ENCODE results near the gene HOXC4. TPM values are rescaled to one million over a fixed set of nuclear protein-coding genes. Genes with fewer than 3 reads are reported as not detected.

Gene HOXC4
- total and polyA plus RNA-seq, 10 of the 15 experiments (the other 5 are each of a cell fraction or from before 2014, with no cell fraction given), result 1.0 to 11.4 (median 4.2) TPM

DNA sequence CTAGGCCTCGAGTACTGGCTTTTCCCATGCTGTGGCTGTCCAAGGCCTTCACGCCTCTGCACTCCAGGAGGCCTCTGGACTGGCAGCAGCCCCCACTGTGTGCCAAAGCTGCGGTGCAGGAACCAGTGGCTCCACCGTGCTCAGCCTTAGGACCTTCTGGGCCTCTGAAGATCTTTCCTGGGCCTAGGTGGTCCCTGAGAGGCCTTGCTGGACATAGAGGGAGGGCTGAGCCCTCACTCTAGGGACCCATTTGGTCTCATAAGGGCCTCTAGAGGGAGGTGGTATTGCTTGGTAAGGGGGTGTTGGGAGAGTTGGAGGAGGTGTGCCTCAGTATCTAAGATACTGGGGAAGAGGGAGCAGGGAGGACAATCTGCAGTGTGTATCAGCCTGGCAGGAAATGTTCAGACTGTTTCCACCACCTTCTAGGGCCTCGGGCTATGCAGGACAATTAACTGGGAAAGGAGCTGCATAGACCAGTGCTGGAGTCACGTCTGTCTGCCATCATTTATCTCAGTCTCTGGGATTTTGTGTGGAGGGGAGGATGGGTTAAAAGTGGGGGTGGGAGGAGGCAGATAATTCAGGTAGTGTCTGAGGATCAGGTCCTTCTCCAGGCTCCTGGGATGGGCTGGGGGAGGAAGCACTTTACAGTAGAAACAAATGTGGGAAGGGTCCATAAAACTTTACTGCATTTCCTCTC is 17.9 kb upstream of the HOXC4 start:
- no peak for TF ChIP-seq EZH2 (IDR thresholded peaks at IDR 0.05; ENCODE audit: borderline replicate concordance, control insufficient read depth, low read depth, low read length)
- no peak for TF ChIP-seq RAD51 (IDR thresholded peaks at IDR 0.05)
- TF ChIP-seq TBL1XR1 (IDR thresholded peaks at IDR 0.05; ENCODE audit: low read depth, low read length), result no peak
- TF ChIP-seq CEBPB (IDR thresholded peaks at IDR 0.05; ENCODE audit: borderline replicate concordance in 1 of 2, low read depth in 2 of 2, low read length in 2 of 2), result no peak
- no peak for TF ChIP-seq ZBTB4 (CRISPR knock-in tag; IDR thresholded peaks at IDR 0.05)
- TF ChIP-seq, protein P1, sequence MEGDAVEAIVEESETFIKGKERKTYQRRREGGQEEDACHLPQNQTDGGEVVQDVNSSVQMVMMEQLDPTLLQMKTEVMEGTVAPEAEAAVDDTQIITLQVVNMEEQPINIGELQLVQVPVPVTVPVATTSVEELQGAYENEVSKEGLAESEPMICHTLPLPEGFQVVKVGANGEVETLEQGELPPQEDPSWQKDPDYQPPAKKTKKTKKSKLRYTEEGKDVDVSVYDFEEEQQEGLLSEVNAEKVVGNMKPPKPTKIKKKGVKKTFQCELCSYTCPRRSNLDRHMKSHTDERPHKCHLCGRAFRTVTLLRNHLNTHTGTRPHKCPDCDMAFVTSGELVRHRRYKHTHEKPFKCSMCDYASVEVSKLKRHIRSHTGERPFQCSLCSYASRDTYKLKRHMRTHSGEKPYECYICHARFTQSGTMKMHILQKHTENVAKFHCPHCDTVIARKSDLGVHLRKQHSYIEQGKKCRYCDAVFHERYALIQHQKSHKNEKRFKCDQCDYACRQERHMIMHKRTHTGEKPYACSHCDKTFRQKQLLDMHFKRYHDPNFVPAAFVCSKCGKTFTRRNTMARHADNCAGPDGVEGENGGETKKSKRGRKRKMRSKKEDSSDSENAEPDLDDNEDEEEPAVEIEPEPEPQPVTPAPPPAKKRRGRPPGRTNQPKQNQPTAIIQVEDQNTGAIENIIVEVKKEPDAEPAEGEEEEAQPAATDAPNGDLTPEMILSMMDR (IDR thresholded peaks at IDR 0.05 in 2 of 3, conservative IDR thresholded peaks at IDR 0.05 in 1 of 3; ENCODE audit: control insufficient read depth in 2 of 3, extremely low read depth in 1 of 3, insufficient read depth in 1 of 3, low read depth in 3 of 3, low read length in 3 of 3), result no peak
- TF ChIP-seq MTA3 (IDR thresholded peaks at IDR 0.05; ENCODE audit: borderline replicate concordance, low read length), result no peak
- TF ChIP-seq, protein P2, sequence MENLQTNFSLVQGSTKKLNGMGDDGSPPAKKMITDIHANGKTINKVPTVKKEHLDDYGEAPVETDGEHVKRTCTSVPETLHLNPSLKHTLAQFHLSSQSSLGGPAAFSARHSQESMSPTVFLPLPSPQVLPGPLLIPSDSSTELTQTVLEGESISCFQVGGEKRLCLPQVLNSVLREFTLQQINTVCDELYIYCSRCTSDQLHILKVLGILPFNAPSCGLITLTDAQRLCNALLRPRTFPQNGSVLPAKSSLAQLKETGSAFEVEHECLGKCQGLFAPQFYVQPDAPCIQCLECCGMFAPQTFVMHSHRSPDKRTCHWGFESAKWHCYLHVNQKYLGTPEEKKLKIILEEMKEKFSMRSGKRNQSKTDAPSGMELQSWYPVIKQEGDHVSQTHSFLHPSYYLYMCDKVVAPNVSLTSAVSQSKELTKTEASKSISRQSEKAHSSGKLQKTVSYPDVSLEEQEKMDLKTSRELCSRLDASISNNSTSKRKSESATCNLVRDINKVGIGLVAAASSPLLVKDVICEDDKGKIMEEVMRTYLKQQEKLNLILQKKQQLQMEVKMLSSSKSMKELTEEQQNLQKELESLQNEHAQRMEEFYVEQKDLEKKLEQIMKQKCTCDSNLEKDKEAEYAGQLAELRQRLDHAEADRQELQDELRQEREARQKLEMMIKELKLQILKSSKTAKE (IDR thresholded peaks at IDR 0.05; ENCODE audit: low read depth, poor library complexity, severe bottlenecking), result no peak
- TF ChIP-seq ZNF274 (IDR thresholded peaks at IDR 0.05; ENCODE audit: insufficient read depth, insufficient read length), result no peak
- peaks cover 3 to 25% of the 10 kb centered on the region in 2 experiments for H3K27me3 ChIP-seq (replicated peaks in 1 of 2; ENCODE audit: control insufficient read depth in 2 of 2, insufficient read depth in 2 of 2, low read length in 1 of 2)
- no peaks in the 10 kb centered on the region for H4K20me1 ChIP-seq (ENCODE audit: control insufficient read depth, insufficient read depth)
- POLR2A ChIA-PET, result interaction anchor here (1.0 to 1.5 kb wide), 3 partner anchors 14 to 18 kb away, joined by 3 read pairs; no protein-coding TSS in a partner anchor
- FAIRE-seq (no peak), ATAC-seq (no peak), DNase-seq (ENCODE audit: low read depth, low spot score) (no peak)
- intact Hi-C loops (cut with micrococcal nuclease; ENCODE audit: unreplicated experiment), result no loop called here
- no peaks in the 10 kb centered on the region for H3K79me2 ChIP-seq (ENCODE audit: control insufficient read depth, insufficient read depth, low read length)
- RAD21 ChIA-PET (ENCODE audit: unreplicated experiment), result interaction anchor here (0.9 to 12.6 kb wide), 3 partner anchors 13 to 155 kb away, joined by 3 to 222 read pairs (median 3); partner anchors contain the start of gene SMUG1
- no peak overlapping the region for H3K4me2 ChIP-seq (ENCODE audit: control insufficient read depth, insufficient read depth)
- H3K36me3 ChIP-seq (ENCODE audit: control insufficient read depth in 2 of 2, insufficient read depth in 2 of 2, low read length in 1 of 2), result no peaks in the 10 kb centered on the region
- H3K4me1 ChIP-seq (ENCODE audit: control insufficient read depth, insufficient read depth, low read length), result peaks cover 9% of the 10 kb centered on the region; the same call in 1 of the 2 replicates
- WGBS (ENCODE audit: insufficient coverage, insufficient replicate concordance, low lambda C conversion rate, missing lambda C conversion rate), result 60% methylated on average over 6 of the region's 6 CpGs
- no peaks in the 10 kb centered on the region; the same call in 2 of the 3 replicates for H3K9me3 ChIP-seq (replicated peaks; ENCODE audit: control insufficient read depth, insufficient read depth, low read length)
- BruUV-seq (replicated peaks), result no TSS peak
- no peak overlapping the region for H3K9ac ChIP-seq (ENCODE audit: control insufficient read depth, insufficient read depth, low read length)
- no peak overlapping the region for H3K4me3 ChIP-seq
- H2AFZ ChIP-seq (ENCODE audit: control insufficient read depth, low read depth, low read length), result no peak overlapping the region
- SMC1A ChIA-PET (ENCODE audit: uncharacterized antibody, unreplicated experiment), result interaction anchor here (0.6 to 5.5 kb wide), 6 partner anchors 13 to 166 kb away, joined by 3 to 126 read pairs (median 4); partner anchors contain the start of gene SMUG1
- CTCF ChIA-PET, result interaction anchor here (0.7 to 7.9 kb wide), 8 partner anchors 9 to 179 kb away, joined by 3 to 86 read pairs (median 8); partner anchors contain the start of genes HOXC4 and SMUG1
- in situ Hi-C loops (cut with MboI), result no loop called here
- no peak overlapping the region for H3K27ac ChIP-seq (ENCODE audit: control insufficient read depth, insufficient read depth)

Data from GM12878 (cell line).